SIG-M5 (cell line): ENCODE data around the gene UPP2.

Source experiments
- DNase-seq: peaks from one replicate; lab custom pipeline; 2025; lab: John Stamatoyannopoulos, UW

UPP2 gene

GRCh38 chr2:158142165-158142564, 40.5 kb downstream of the UPP2 start:
- DNase-seq, result peak; percentile 74

DNA sequence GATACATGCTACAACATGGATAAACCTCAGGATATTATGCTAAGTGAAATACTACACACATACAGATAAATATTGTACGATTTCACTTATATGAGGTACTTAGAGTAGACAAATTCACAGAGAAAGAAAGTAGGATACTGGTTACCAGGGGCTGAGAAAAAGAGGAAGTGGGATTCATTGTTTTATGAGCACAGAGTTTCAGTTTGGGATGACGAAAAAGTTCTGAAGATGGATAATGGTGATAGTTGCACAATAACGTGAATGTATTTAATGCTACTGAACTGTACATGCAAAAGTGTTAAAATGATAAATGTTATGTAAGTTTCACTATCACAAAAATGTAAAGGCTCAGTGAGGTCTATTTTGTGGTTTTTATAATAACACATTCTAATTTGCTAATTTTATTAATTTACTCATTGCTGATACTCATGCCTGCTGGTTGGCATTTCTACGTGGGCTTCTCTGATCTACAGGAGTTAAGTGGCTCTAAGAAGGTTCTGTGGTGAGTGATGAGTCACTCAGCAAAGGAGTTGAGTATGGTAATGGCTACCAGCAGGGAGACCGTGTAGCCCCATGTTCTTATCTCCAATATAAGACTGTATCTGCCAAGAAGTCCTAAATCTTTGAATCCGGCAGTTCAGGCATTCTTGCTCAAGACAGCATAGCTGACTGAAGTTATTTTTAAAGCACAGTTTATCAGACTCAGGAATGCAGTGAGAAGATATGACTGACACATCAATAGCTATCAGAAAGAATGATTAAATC, 41.1 kb downstream of the UPP2 start:
- peak; percentile 93 for DNase-seq

DNA sequence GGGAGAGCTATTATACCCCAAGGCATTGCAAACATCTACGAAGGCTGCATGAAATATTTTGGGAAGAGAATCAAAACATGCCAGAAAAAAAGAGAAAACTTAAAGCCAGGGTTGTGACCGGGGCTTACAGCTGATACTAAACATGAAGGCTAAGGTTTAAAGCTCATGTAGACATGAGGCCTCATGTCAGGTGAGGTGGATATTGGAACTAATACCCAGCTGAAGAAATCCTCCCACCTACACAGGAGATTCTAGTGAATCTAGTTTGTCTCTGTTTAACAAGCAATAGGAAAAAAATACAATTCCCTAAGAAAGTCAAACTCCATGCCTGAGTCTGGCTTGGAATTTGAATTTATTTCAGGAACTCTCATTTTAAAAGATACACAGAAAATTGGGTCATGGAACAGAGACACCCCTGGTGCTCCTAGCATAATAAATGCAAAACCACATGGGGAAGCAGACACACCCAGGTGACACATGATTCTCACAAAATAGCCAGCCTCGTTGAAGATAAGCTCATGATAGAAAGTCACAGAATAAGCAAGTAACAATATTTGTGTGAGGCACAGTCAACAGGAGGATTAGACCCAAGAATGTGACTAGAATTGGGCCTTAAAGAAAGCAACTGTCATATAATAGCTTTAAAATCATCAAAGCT, 42.2 kb downstream of the UPP2 start:
- no peak for DNase-seq

GRCh38 chr2:158144914-158145625, 43.4 kb downstream of the UPP2 start:
- no peak for DNase-seq

DNA sequence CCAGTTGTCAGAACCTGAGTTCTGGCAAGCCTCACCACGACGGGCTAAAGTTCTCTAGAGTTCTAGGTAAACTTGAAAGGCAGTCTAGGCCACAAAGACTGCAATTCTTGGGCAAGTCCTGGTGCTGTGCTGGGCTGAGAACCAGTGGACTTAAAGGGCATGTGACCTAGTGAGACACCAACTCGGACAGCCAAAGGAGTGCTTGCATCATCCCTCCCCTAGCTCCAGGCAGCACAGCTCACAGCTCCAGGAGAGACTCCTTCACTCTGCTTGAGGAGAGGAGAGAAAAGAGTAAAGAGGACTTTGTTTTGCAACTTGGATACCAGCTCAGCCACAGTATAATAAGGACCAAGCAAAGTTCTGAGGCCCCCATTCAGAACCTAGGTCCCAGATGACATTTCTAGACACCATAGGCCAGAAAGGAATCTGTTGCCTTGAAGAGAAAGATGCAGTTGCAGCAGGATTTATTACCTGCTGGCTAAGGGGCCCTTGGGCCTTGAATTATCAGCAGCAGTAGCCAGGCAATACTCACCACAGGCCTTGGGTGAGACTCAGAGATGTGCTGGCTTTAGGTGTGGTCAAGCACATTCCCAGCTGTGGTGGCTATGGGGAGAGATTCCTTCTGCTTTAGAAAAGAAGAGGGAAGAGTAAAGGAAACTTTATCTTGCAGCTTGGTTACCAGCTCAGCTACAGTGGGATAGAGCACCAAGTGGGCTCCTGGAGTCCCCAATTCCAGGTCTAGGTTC, 51.8 kb downstream of the UPP2 start:
- no peak for DNase-seq

- no peak for DNase-seq
These were observed 52.9 kb downstream of the UPP2 start for GRCh38 chr2:158154596-158154995.

- no peak for DNase-seq
These were observed 71.0 kb downstream of the UPP2 start for GRCh38 chr2:158172719-158173118.

GRCh38 chr2:158174495-158174894, 72.8 kb downstream of the UPP2 start:
- no peak for DNase-seq

- DNase-seq, result no peak
These were observed 73.3 kb downstream of the UPP2 start for GRCh38 chr2:158174956-158175355.

DNA sequence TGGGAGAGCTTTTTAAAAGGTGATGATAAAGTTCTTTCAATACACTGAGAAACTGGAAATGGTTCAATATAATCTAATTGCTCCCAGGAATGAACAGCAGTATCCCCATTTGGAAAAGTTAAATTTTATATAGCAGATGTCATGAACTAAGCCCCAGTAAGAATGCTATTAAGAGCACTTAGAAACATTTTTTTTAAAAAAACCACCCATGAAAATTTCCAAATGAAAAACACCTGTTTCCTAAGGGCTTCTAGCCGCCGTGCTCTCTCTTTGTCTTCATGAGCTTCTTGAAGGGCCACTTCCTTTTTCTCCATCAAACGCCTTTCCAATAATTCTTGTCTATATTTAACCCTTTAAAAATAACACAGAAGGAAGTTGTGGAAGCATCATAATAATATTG, 77.0 kb downstream of the UPP2 start:
- DNase-seq, result no peak

DNA sequence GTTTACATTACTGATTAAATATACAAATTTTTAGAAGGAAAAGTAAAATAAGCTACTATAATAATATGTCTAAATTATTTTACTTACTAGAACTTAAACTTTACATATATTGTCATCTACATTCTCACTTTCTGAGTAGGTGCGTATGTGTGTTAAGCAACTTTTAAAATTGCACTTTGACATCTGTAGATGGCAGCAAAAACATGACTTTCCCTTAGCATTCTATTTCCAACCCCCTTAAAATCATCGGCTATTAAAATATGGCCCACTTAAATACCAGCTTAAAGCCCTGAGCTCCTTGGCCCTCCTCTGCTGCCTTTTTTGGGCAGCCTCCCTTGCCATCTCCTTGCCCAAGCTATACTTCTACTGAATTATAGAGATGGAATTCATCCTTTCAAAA, 78.0 kb downstream of the UPP2 start:
- no peak for DNase-seq

DNA sequence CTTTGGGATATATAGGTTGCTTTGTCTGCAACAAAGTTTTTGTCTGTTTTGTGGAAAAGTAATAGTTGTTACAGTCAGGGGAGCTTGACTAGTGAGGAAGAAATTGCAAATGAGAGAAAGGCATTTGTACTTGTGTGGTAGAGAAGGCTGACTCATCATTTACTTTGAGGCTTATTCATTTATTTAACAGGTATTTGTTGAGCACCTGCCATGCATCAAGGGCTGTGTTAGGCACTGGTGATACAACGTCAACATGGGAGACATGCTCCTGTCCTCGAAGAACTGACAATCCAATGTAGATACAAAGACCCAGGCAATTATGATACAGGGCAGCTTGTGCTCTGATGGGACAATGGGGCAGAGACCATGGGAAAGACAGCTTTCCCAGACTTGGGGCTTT, 79.5 kb downstream of the UPP2 start:
- DNase-seq, result no peak

- DNase-seq, result no peak
These were observed 81.1 kb downstream of the UPP2 start for GRCh38 chr2:158182676-158183295.

GRCh38 chr2:158184001-158184400, 82.3 kb downstream of the UPP2 start:
- DNase-seq, result no peak

DNA sequence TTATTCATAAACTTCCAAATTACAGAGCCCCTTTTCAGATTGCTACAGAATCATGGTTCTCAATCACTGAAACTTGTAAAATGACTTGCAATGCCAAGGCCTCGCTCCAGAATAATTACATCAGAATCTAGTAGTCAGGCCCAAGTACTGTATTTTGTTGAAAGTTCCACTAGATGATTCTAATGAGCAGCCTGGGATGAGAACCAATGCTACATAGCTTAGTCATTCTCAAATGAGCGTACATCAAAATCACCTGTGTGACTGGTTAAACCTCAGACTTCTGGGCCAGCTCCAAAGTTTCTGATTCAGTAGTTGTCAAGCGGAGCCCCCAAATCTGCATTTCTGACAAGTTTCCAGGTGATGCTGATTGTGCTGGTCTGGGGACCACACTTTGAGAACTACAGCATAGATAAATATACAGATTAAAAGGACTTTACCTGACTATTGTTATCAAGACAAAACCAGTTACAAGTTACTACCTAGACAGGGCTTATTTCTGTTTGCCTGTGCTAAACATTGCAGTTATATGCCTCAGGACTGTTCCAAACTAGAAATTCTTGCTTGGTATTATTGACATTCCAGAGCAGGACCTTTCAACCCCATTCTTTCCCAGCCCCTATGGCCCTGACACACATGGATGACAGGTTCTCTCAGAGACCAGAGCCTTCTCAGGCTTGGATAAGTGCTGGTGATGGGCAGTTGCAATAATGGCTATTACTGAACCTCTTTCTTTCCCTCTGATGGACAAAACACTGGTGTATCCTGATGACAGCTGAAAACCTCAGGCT, 83.1 kb downstream of the UPP2 start:
- no peak for DNase-seq
